Measurements from ENCODE around the gene FAM180A.
"Not testable (repeated sequence)": the region's sequence is repeated elsewhere in the genome, so short reads cannot be mapped to it uniquely, and the experiment has no call there.

FAM180A gene

DNA sequence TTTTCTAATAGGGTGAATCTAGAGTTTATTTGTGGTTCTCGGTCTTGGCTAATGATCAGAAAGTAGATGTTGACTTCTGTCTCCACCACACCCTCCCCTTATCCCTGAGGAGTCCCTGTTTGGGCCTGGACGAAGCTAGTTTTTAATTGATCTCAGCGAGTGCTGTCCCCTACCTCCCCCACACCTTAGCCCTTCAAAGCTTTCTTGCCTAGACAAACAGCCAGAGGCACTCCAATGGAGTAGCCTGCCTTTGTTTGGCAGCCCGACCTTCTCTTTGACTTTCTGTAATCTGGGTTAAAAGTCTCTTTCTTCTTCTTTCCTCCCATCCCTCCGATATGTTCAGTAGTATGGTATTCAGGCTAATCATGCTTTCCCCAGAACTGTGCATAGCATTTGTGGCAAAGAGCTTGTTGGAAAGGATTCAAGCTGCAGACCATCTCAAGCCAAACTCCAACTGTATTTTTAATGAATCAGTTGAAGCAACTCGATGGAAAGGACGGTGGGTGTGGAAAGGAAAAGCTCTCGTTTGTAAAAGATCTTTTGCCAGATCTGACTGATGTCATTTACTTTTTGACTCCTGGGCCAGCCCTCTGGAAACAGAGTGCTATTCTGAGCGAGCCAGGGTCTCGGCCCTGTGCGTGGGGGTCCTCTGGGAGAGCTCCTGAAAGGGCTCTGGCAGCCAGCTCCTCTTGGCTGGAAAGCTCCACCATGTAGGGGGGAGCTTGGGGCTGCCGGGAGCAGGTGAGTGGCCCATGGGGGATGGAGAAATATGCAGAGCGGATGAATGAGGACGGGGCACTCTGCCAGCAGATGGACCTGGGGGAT, 4.5 kb downstream of the FAM180A start:
- Histone ChIP-seq H3K4me1 (ENCODE audit: control insufficient read depth, insufficient read depth, low read length) (peaks cover 6% of the 10 kb centered on the region), H3K9me3 (ENCODE audit: control insufficient read depth, low read length) (no peaks in the 10 kb centered on the region), H3K27ac (ENCODE audit: insufficient read depth, low read depth, low read length, poor library complexity, severe bottlenecking) (no peak overlapping the region), H3K36me3 (ENCODE audit: control insufficient read depth, insufficient read depth, low read length) (no peaks in the 10 kb centered on the region), H3K4me3 (ENCODE audit: insufficient read depth, low read depth, low read length) (no peak overlapping the region), H3K27me3 (ENCODE audit: control insufficient read depth, insufficient read depth, low read length, poor library complexity, severe bottlenecking) (no peaks in the 10 kb centered on the region)
- WGBS, 2 experiments, result 83 to 85% methylated on average over 13 to 14 of the region's 14 CpGs

- no peaks in the 10 kb centered on the region for H3K36me3 ChIP-seq (ENCODE audit: control insufficient read depth, insufficient read depth, low read length)
- H3K27ac ChIP-seq (ENCODE audit: insufficient read depth, low read depth, low read length, poor library complexity, severe bottlenecking), result no peak overlapping the region
- no peaks in the 10 kb centered on the region for H3K27me3 ChIP-seq (ENCODE audit: control insufficient read depth, insufficient read depth, low read length, poor library complexity, severe bottlenecking)
- H3K4me1 ChIP-seq (ENCODE audit: control insufficient read depth, insufficient read depth, low read length), result peaks cover 6% of the 10 kb centered on the region
- 93 to 96% methylated on average over 4 of the region's 4 CpGs for WGBS, 2 experiments
- no peak overlapping the region for H3K4me3 ChIP-seq (ENCODE audit: insufficient read depth, low read depth, low read length)
- H3K9me3 ChIP-seq (ENCODE audit: control insufficient read depth, low read length), result no peaks in the 10 kb centered on the region
These were observed 6.2 kb downstream of the FAM180A start for GRCh38 chr7:135742371-135742770.

DNA sequence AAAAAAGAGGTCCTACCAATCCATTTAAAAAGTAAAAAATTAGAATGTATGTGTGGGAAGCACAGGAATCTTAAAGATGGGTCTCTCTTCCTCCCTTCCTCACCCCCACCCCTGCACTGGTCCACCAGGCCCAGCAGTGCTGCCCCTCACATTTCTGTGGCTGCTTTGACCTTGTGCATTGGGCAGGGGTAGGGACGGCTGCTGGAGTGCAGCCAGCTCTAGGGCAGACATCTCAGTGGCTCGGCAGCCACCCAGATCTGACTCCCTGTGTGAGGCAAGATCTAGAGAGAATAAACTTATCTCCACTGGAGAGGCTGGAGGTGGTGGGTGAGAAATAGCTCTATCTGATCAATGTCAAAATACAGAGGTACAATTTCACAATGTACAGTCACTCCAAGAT, 6.7 kb downstream of the FAM180A start:
- H3K36me3 ChIP-seq (ENCODE audit: control insufficient read depth, insufficient read depth, low read length), result no peaks in the 10 kb centered on the region
- H3K27me3 ChIP-seq (ENCODE audit: control insufficient read depth, insufficient read depth, low read length, poor library complexity, severe bottlenecking), result no peaks in the 10 kb centered on the region
- WGBS, 2 experiments, result 46 to 47% methylated on average over 2 of the region's 2 CpGs
- H3K4me1 ChIP-seq (ENCODE audit: control insufficient read depth, insufficient read depth, low read length), result peaks cover 6% of the 10 kb centered on the region
- no peak overlapping the region for H3K27ac ChIP-seq (ENCODE audit: insufficient read depth, low read depth, low read length, poor library complexity, severe bottlenecking)
- no peak overlapping the region for H3K4me3 ChIP-seq (ENCODE audit: insufficient read depth, low read depth, low read length)
- no peaks in the 10 kb centered on the region for H3K9me3 ChIP-seq (ENCODE audit: control insufficient read depth, low read length)

- no peak overlapping the region for H3K27ac ChIP-seq (ENCODE audit: insufficient read depth, low read depth, low read length, poor library complexity, severe bottlenecking)
These were observed 7.7 kb downstream of the FAM180A start for GRCh38 chr7:135740889-135741288.

GRCh38 chr7:135737306-135737647, 11.3 kb downstream of the FAM180A start:
- not testable (repeated sequence) for H3K27me3 ChIP-seq (ENCODE audit: control insufficient read depth, insufficient read depth, low read length, poor library complexity, severe bottlenecking); H3K4me1 ChIP-seq (ENCODE audit: control insufficient read depth, insufficient read depth, low read length); H3K27ac ChIP-seq (ENCODE audit: insufficient read depth, low read depth, low read length, poor library complexity, severe bottlenecking); H3K36me3 ChIP-seq (ENCODE audit: control insufficient read depth, insufficient read depth, low read length); H3K4me3 ChIP-seq (ENCODE audit: insufficient read depth, low read depth, low read length); H3K9me3 ChIP-seq (ENCODE audit: control insufficient read depth, low read length)
- 89 to 90% methylated on average over 10 of the region's 10 CpGs for WGBS, 2 experiments

More at GRCh38 chr7:135740889-135741288, 7.7 kb downstream of the FAM180A start:
- 93 to 96% methylated on average over 3 of the region's 3 CpGs for WGBS, 2 experiments
- H3K9me3 ChIP-seq (ENCODE audit: control insufficient read depth, low read length), result no peaks in the 10 kb centered on the region
- no peak overlapping the region for H3K4me3 ChIP-seq (ENCODE audit: insufficient read depth, low read depth, low read length)
- peaks cover 6% of the 10 kb centered on the region for H3K4me1 ChIP-seq (ENCODE audit: control insufficient read depth, insufficient read depth, low read length)
- H3K27me3 ChIP-seq (ENCODE audit: control insufficient read depth, insufficient read depth, low read length, poor library complexity, severe bottlenecking), result no peaks in the 10 kb centered on the region
- no peaks in the 10 kb centered on the region for H3K36me3 ChIP-seq (ENCODE audit: control insufficient read depth, insufficient read depth, low read length)

- no peaks in the 10 kb centered on the region for H3K4me1 ChIP-seq (ENCODE audit: control insufficient read depth, insufficient read depth, low read length)
- no peak overlapping the region for H3K4me3 ChIP-seq (ENCODE audit: insufficient read depth, low read depth, low read length)
- 90 to 93% methylated on average over 6 of the region's 6 CpGs for WGBS, 2 experiments
- no peaks in the 10 kb centered on the region for H3K9me3 ChIP-seq (ENCODE audit: control insufficient read depth, low read length)
- H3K36me3 ChIP-seq (ENCODE audit: control insufficient read depth, insufficient read depth, low read length), result no peaks in the 10 kb centered on the region
- H3K27me3 ChIP-seq (ENCODE audit: control insufficient read depth, insufficient read depth, low read length, poor library complexity, severe bottlenecking), result no peaks in the 10 kb centered on the region
- no peak overlapping the region for H3K27ac ChIP-seq (ENCODE audit: insufficient read depth, low read depth, low read length, poor library complexity, severe bottlenecking)
These were observed 11.9 kb downstream of the FAM180A start for GRCh38 chr7:135736586-135737305.

- Histone ChIP-seq H3K36me3 (ENCODE audit: control insufficient read depth, insufficient read depth, low read length) (no peaks in the 10 kb centered on the region), H3K27ac (ENCODE audit: insufficient read depth, low read depth, low read length, poor library complexity, severe bottlenecking) (no peak overlapping the region), H3K4me1 (ENCODE audit: control insufficient read depth, insufficient read depth, low read length) (no peaks in the 10 kb centered on the region), H3K4me3 (ENCODE audit: insufficient read depth, low read depth, low read length) (no peak overlapping the region), H3K9me3 (ENCODE audit: control insufficient read depth, low read length) (no peaks in the 10 kb centered on the region), H3K27me3 (ENCODE audit: control insufficient read depth, insufficient read depth, low read length, poor library complexity, severe bottlenecking) (no peaks in the 10 kb centered on the region)
- WGBS, 2 experiments, result 94 to 98% methylated on average over 1 of the region's 1 CpG
These were observed 14.3 kb downstream of the FAM180A start for GRCh38 chr7:135734343-135734689.

- Histone ChIP-seq H3K4me1 (ENCODE audit: control insufficient read depth, insufficient read depth, low read length) (no peaks in the 10 kb centered on the region), H3K27me3 (ENCODE audit: control insufficient read depth, insufficient read depth, low read length, poor library complexity, severe bottlenecking) (no peaks in the 10 kb centered on the region), H3K27ac (ENCODE audit: insufficient read depth, low read depth, low read length, poor library complexity, severe bottlenecking) (no peak overlapping the region), H3K36me3 (ENCODE audit: control insufficient read depth, insufficient read depth, low read length) (no peaks in the 10 kb centered on the region), H3K4me3 (ENCODE audit: insufficient read depth, low read depth, low read length) (no peak overlapping the region), H3K9me3 (ENCODE audit: control insufficient read depth, low read length) (no peaks in the 10 kb centered on the region)
- WGBS, 2 experiments, result 93 to 95% methylated on average over 21 of the region's 21 CpGs
These were observed 14.8 kb downstream of the FAM180A start for GRCh38 chr7:135733603-135734342.

GRCh38 chr7:135731131-135731530, 17.5 kb downstream of the FAM180A start:
- H3K27me3 ChIP-seq (ENCODE audit: control insufficient read depth, insufficient read depth, low read length, poor library complexity, severe bottlenecking), result no peaks in the 10 kb centered on the region
- peaks cover 9% of the 10 kb centered on the region for H3K4me1 ChIP-seq (ENCODE audit: control insufficient read depth, insufficient read depth, low read length)
- H3K4me3 ChIP-seq (ENCODE audit: insufficient read depth, low read depth, low read length), result no peak overlapping the region
- H3K36me3 ChIP-seq (ENCODE audit: control insufficient read depth, insufficient read depth, low read length), result no peaks in the 10 kb centered on the region
- H3K9me3 ChIP-seq (ENCODE audit: control insufficient read depth, low read length), result no peaks in the 10 kb centered on the region
- H3K27ac ChIP-seq (ENCODE audit: insufficient read depth, low read depth, low read length, poor library complexity, severe bottlenecking), result no peak overlapping the region
- 95 to 98% methylated on average over 4 of the region's 4 CpGs for WGBS, 2 experiments

DNA sequence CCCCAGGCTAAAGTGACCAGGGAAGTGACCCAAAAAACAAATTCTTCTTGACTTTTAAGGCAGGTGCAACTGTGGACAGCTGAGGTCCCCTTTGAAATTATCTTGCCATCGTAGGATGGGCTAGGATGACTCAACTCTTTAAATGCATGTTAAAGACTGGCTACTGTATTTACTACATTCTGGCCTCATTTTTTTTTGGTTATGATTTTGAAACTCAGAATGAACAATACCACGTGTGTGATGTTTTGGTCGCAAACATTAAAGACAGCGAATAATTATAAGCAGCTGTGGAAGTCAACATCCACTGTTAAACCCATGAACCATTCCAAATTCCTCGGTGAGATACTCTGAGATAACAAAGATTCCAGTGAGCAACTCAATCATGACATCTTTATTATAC, 19.4 kb downstream of the FAM180A start:
- H3K4me1 ChIP-seq (ENCODE audit: control insufficient read depth, insufficient read depth, low read length), result peaks cover 9% of the 10 kb centered on the region
- H3K36me3 ChIP-seq (ENCODE audit: control insufficient read depth, insufficient read depth, low read length), result no peaks in the 10 kb centered on the region
- no peaks in the 10 kb centered on the region for H3K27me3 ChIP-seq (ENCODE audit: control insufficient read depth, insufficient read depth, low read length, poor library complexity, severe bottlenecking)
- no peaks in the 10 kb centered on the region for H3K9me3 ChIP-seq (ENCODE audit: control insufficient read depth, low read length)
- no peak overlapping the region for H3K27ac ChIP-seq (ENCODE audit: insufficient read depth, low read depth, low read length, poor library complexity, severe bottlenecking)
- H3K4me3 ChIP-seq (ENCODE audit: insufficient read depth, low read depth, low read length), result no peak overlapping the region
- 92 to 94% methylated on average over 4 to 5 of the region's 5 CpGs for WGBS, 2 experiments

All from ectodermal cell (in vitro differentiated cells).